Measurements from ENCODE around the gene TMEM9.

Gene TMEM9

DNA sequence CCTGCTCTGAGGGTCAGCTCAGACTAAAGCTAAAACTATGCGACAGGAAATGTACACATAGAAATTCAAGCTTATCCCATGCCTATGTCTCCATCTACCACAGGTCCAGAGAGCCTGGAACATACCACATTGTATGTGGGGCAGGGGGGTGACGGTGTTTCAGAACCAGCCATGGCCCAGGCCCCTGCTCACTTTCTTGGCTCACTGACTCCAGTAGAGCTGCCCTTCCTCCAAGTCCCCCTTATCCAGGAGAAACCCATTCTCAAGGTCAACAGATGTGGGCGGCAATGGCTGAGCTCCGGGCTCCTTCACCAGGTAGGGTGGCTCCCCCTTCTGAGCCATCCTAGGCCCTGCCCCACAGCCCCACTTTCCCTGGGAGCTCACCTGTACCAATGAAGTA lies 63.0 kb downstream of the TMEM9 start:
- H3K4me1 Mint-ChIP-seq (ENCODE audit: low read depth) = peaks cover 5% of the 10 kb centered on the region
- intact Hi-C loops (cut with micrococcal nuclease) = no loop called here
- no peaks in the 10 kb centered on the region for H3K9me3 Mint-ChIP-seq
- no peak overlapping the region for H3K4me3 Mint-ChIP-seq
- peaks cover 9% of the 10 kb centered on the region for H3K27me3 Mint-ChIP-seq
- no peaks in the 10 kb centered on the region for H3K36me3 Mint-ChIP-seq (ENCODE audit: low read depth)
- H3K27ac Mint-ChIP-seq = no peak overlapping the region

DNA sequence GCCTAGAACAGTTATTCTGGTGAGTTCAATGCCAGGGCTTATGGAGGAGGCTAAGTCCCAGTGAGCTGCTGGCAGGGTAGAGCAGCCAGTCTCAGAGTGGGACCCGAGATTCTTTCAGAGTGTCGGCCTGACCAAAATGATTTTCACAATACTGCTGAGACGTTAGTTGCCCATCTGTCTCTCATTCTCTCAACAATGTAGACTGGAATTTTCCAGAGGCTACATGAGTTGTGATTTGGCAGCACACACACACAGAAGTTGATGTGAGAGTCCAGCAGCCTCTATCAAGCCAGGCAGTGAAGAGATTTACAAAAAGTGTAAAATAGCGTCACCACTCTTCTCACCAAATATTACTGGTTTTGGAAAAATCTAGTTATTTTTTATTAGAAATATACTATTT lies 63.7 kb downstream of the TMEM9 start:
- no peaks in the 10 kb centered on the region for H3K9me3 Mint-ChIP-seq
- H3K4me1 Mint-ChIP-seq (ENCODE audit: low read depth) = peaks cover 5% of the 10 kb centered on the region
- H3K27me3 Mint-ChIP-seq = peaks cover 11% of the 10 kb centered on the region
- intact Hi-C loops (cut with micrococcal nuclease) = no loop called here
- H3K36me3 Mint-ChIP-seq (ENCODE audit: low read depth) = no peaks in the 10 kb centered on the region
- no peak overlapping the region for H3K4me3 Mint-ChIP-seq
- no peak overlapping the region for H3K27ac Mint-ChIP-seq

DNA sequence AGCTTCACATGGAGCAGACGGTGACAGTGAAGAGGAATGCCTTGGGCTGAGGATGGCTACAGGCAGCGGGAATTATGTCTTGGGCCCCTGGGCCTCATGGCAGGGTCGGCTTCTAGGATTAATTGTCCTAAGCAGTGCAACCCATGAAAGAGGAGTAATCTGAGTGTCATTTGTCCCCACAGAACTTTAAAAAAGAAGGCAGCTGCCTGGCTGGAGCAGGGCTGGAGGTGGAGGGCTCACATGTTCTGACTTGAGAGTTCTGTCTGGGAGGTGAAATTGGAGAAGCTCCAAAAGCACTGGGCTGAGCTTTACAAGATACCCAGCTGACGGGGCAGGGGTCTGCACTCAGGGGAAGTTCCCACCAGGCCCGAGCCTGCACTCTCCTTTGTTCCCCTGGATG lies 64.7 kb downstream of the TMEM9 start:
- H3K27ac Mint-ChIP-seq = no peak overlapping the region
- no peaks in the 10 kb centered on the region for H3K9me3 Mint-ChIP-seq
- H3K4me3 Mint-ChIP-seq = no peak overlapping the region
- H3K27me3 Mint-ChIP-seq = peaks cover 15% of the 10 kb centered on the region
- intact Hi-C loops (cut with micrococcal nuclease) = no loop called here
- H3K36me3 Mint-ChIP-seq (ENCODE audit: low read depth) = no peaks in the 10 kb centered on the region
- H3K4me1 Mint-ChIP-seq (ENCODE audit: low read depth) = peaks cover 5% of the 10 kb centered on the region

DNA sequence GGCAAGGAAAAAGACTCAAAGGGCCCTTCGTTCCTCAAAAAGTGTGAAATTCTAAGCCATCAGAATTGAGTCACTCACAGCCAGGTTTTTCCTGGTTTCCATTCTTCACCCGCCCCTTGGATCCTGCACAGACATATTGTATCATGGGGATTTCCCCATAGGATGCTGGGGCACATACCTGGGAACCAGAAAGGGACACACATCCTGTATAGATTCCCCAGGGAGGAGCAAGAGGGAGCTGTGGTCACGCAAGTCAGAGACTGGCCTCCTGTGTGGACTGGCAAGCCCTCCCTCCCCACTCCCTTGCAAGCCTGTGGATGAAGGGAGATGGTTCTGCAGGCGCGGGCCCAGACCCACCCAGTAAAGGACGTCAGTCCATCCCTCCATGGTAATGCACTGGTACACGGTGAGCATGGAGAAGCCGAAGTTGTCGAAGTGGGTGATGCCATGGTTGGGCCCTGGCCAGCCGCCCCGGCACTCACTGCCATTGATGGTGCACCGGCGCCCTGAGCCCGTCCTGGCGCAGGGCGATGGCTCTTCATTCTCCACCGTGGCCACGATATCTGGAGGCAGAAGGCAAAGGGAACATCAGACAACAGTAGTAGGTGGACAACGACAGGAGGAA lies 65.3 kb downstream of the TMEM9 start:
- Mint-ChIP-seq H3K4me1 (ENCODE audit: low read depth) (peaks cover 5% of the 10 kb centered on the region), H3K27ac (no peak overlapping the region), H3K27me3 (peaks cover 16% of the 10 kb centered on the region), H3K4me3 (no peak overlapping the region), H3K36me3 (ENCODE audit: low read depth) (no peaks in the 10 kb centered on the region), H3K9me3 (no peaks in the 10 kb centered on the region)
- intact Hi-C loops (cut with micrococcal nuclease) = no loop called here

DNA sequence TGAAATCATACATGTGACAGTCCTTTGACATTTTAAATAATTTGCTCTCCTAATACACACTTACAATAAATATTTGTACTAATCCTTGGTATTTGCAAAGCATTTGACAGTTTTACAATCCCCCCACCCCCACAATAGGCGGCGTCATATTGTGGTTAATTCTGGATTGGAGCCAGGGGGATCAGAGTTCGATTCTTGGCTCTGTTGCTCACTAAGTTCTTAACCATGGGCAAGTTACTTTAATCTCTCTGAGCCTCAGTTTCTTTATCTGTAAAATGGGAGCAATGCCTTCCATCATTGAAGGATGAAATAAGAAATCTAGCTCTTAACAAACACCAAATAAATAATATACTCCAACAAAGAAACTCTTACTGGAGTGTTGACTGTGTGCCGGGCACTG lies 65.9 kb downstream of the TMEM9 start:
- Mint-ChIP-seq H3K4me1 (ENCODE audit: low read depth) (peaks cover 5% of the 10 kb centered on the region), H3K27ac (no peak overlapping the region), H3K9me3 (no peaks in the 10 kb centered on the region), H3K27me3 (peaks cover 16% of the 10 kb centered on the region), H3K4me3 (no peak overlapping the region), H3K36me3 (ENCODE audit: low read depth) (no peaks in the 10 kb centered on the region)
- intact Hi-C loops (cut with micrococcal nuclease) = no loop called here

DNA sequence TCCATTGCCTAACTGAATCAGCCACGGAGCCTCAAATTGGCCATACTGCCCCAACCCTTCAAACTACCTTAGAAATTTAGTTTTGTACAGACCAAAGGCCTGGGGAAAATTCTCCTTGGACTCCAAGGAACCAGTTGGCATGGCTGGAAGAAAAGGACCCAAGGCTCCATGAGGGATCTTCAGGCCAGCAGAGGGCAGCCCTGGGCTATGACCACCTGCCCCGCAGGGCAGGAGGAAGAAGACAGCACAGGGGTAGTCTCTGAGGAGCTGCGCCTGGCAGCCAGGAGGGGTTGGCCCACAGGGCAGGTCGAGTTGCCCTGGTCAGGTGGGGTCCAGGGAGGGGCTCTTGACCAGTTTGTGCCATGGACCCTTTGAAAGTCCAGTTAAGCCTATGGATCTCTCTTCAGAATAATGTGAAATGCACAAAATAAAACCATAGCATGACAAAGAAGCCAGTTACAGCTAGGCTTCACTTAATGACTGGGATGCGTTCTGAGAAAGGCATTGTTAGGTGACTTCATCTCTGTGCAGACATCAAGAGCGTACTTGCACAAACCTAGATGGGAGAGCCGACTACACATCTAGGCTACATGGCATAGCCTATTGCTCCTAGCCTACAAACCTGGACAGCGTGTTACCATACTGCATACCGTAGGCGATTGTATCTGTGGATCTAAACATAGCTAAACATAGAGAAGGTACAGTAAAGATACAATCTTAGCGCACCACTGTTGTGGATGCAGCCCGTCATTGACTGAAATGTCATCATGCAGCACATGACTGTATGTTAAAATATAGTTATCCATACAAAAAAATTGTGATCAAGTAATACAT lies 68.2 kb downstream of the TMEM9 start:
- no peak overlapping the region for H3K27ac Mint-ChIP-seq
- no peaks in the 10 kb centered on the region for H3K36me3 Mint-ChIP-seq (ENCODE audit: low read depth)
- H3K9me3 Mint-ChIP-seq = no peaks in the 10 kb centered on the region
- peaks cover 17% of the 10 kb centered on the region for H3K27me3 Mint-ChIP-seq
- H3K4me3 Mint-ChIP-seq = no peak overlapping the region
- H3K4me1 Mint-ChIP-seq (ENCODE audit: low read depth) = peaks cover 5% of the 10 kb centered on the region
- intact Hi-C loops (cut with micrococcal nuclease) = loop anchor here (1.0 kb wide), 1 partner anchor 28 kb away; no protein-coding TSS in a partner anchor
